HL-60 (cell line): ENCODE results near the gene CCS.

Source experiments
- DNase-seq, 2 experiments: peaks; one replicate each; pipeline ENCODE4 v3.0.0-alpha.2; 2010 to 2020; ENCODE audit warnings: low read depth in 1 of 2, low spot score in 1 of 2
- H3K27ac ChIP-seq: fragments of 250-450 bp; sonication (Bioruptor Pico); replicated peaks from 2 replicates; pipeline ENCODE4 v1.5.1; 2020; ENCODE audit warnings: mild to moderate bottlenecking, moderate library complexity
- H3K27me3 ChIP-seq: fragments of 250-450 bp; sonication (Bioruptor Pico); 2 replicates; pipeline ENCODE4 v1.5.1; 2021; ENCODE audit warnings: mild to moderate bottlenecking, moderate library complexity; ENCODE audit not compliant: insufficient read depth, poor library complexity, severe bottlenecking
- H3K4me3 ChIP-seq: replicated peaks from 2 replicates; pipeline ENCODE4 v1.5.1; 2011; ENCODE audit warnings: mild to moderate bottlenecking, control low read depth, low read length; ENCODE audit not compliant: insufficient read depth
- CTCF ChIP-seq: IDR thresholded peaks from one replicate; pipeline ENCODE4 v1.5.1; 2011; ENCODE audit warnings: low read length, control low read depth, inconsistent platforms; ENCODE audit not compliant: insufficient read depth
- GABPA ChIP-seq: IDR thresholded peaks from 2 replicates; pipeline ENCODE4 v1.6.1; 2012; ENCODE audit warnings: low read depth
- POLR2AphosphoS5 ChIP-seq: IDR thresholded peaks from 2 replicates; pipeline ENCODE4 v1.6.1; 2012; ENCODE audit warnings: low read depth
- REST ChIP-seq: IDR thresholded peaks from 2 replicates; pipeline ENCODE4 v1.6.1; 2012; ENCODE audit warnings: low read depth; ENCODE audit not compliant: insufficient replicate concordance
- SPI1 ChIP-seq: IDR thresholded peaks from 2 replicates; pipeline ENCODE4 v1.6.1; 2012; ENCODE audit warnings: low read depth, mild to moderate bottlenecking, borderline replicate concordance

Gene CCS

DNA sequence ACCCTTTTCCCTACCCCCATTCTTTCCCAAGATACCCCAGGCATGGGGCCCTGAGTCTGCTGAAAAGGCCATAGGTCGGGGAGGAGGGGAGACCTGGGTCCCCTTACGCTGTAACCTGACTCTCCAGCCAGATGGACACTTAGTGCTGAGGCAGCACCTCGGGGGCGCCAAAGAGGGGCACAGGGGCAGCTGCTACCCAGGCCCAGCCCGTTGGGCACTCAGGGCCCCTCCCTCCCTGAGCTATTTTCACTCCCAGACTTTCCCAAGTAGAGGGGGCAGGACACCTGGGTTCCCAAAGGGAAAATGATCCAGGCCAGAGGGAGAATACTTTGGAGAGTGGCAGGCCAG lies 45.3 kb upstream of the CCS start:
- H3K27ac ChIP-seq = no peak overlapping the region
- H3K4me3 ChIP-seq = no peak overlapping the region
- no peak for DNase-seq
- TF ChIP-seq CTCF (no peak), POLR2AphosphoS5 (no peak), GABPA (no peak), REST (no peak), SPI1 (no peak)
- peaks cover 2% of the 10 kb centered on the region for H3K27me3 ChIP-seq

GRCh38 chr11:66548041-66548440 lies 44.9 kb upstream of the CCS start:
- H3K4me3 ChIP-seq = no peak overlapping the region
- no peak for TF ChIP-seq REST
- TF ChIP-seq CTCF = no peak
- TF ChIP-seq GABPA = no peak
- no peak for TF ChIP-seq POLR2AphosphoS5
- TF ChIP-seq SPI1 = no peak
- H3K27ac ChIP-seq = no peak overlapping the region
- no peak for DNase-seq
- peaks cover 2% of the 10 kb centered on the region for H3K27me3 ChIP-seq

- H3K27me3 ChIP-seq = peaks cover 2% of the 10 kb centered on the region
- no peak for DNase-seq
- H3K4me3 ChIP-seq = no peak overlapping the region
- TF ChIP-seq POLR2AphosphoS5 (no peak), REST (no peak), GABPA (no peak), CTCF (no peak), SPI1 (no peak)
- H3K27ac ChIP-seq = no peak overlapping the region
Observed at GRCh38 chr11:66548774-66549630, 44.0 kb upstream of the CCS start.
